K562 (cell line): Measurements from ENCODE around the gene ZDHHC8. TPM values are rescaled to one million over a fixed set of nuclear protein-coding genes. Genes with fewer than 3 reads are reported as not detected.

Experiments
- CHD1 ChIP-seq: fragments of 200-600 bp; sonication (generic); IDR thresholded peaks from one replicate; pipeline ENCODE4 v1.6.1; 2012; ENCODE audit warnings: mild to moderate bottlenecking, moderate library complexity, low read length, inconsistent platforms
- E2F4 ChIP-seq: sonication (generic); formaldehyde crosslinking; IDR thresholded peaks from 2 replicates; pipeline ENCODE4 v1.8.0; 2022; ENCODE audit warnings: mild to moderate bottlenecking, low read depth, missing genetic modification reagents
- GATAD2A ChIP-seq: fragments of 450-650 bp; IDR thresholded peaks from 2 replicates; pipeline ENCODE4 v1.6.1; 2017
- KAT7 ChIP-seq: sonication (generic); formaldehyde crosslinking; IDR thresholded peaks from 2 replicates; pipeline ENCODE4 v1.8.0; 2022; ENCODE audit warnings: missing genetic modification reagents, mild to moderate bottlenecking, borderline replicate concordance
- NR2F6 ChIP-seq: fragments of 450-650 bp; formaldehyde crosslinking; IDR thresholded peaks from 2 replicates; pipeline ENCODE4 v1.4.0; 2020; ENCODE audit warnings: mild to moderate bottlenecking
- TAF9B ChIP-seq: fragments of 450-650 bp; IDR thresholded peaks from 2 replicates; pipeline ENCODE4 v1.6.1; 2018; ENCODE audit warnings: mild to moderate bottlenecking; ENCODE audit not compliant: partially characterized antibody
- VEZF1 ChIP-seq: fragments of 200-800 bp; sonication (Bioruptor generic); IDR thresholded peaks from 2 replicates; pipeline ENCODE4 v1.6.1; 2017; ENCODE audit warnings: missing genetic modification characterization, missing compliant biosample characterization
- ZNF212 ChIP-seq: fragments of 450-650 bp; formaldehyde crosslinking; IDR thresholded peaks from 2 replicates; pipeline ENCODE4 v1.4.0; 2020; ENCODE audit warnings: mild to moderate bottlenecking
- ZNF354B ChIP-seq: fragments of 250-450 bp; sonication (Bioruptor Pico); IDR thresholded peaks from 2 replicates; pipeline ENCODE4 v1.4.0; 2020
- ZNF384 ChIP-seq: IDR thresholded peaks from 2 replicates; pipeline ENCODE4 v1.6.1; 2012; ENCODE audit warnings: low read depth, low read length, improper control_type of control experiment
- ZNF707 ChIP-seq: fragments of 250-450 bp; sonication (Bioruptor Pico); conservative IDR thresholded peaks from 2 replicates; pipeline ENCODE4 v1.8.0; 2022; ENCODE audit warnings: inconsistent platforms, mild to moderate bottlenecking, moderate library complexity
- ZNF766 ChIP-seq: fragments of 200-800 bp; sonication (Bioruptor generic); conservative IDR thresholded peaks from 2 replicates; pipeline ENCODE4 v1.6.1; 2016; ENCODE audit warnings: missing genetic modification characterization, missing compliant biosample characterization
- ZNF780A ChIP-seq: fragments of 250-450 bp; sonication (Bioruptor Pico); IDR thresholded peaks from 2 replicates; pipeline ENCODE4 v1.5.0; 2021; ENCODE audit warnings: mild to moderate bottlenecking
- ZNF79 ChIP-seq: fragments of 250-450 bp; sonication (Bioruptor Pico); IDR thresholded peaks from 2 replicates; pipeline ENCODE4 v1.4.0; 2020; ENCODE audit warnings: low read depth, mild to moderate bottlenecking, moderate library complexity
- polyA plus RNA-seq, 8 experiments: library from polyadenylated mRNA; depleted of rRNA in 4 of 8; stranded (reverse) in 5 of 8; unstranded in 3 of 8; fragments of >200 nt; fragmentation: Nextera tagmentation in 2 of 8; fragmentation: Illumina TruSeq in 1 of 8; extraction: Ambion mirVana in 2 of 8; extraction: Trizol in 1 of 8; gene quantifications; 2 replicates each; pipeline versions ENCODE4 v1.2.1 to v1.2.3, GENCODE V29; 2011 to 2014; ENCODE audit warnings: inconsistent platforms in 1 of 8, missing spikeins in 1 of 8
- total RNA-seq, 7 experiments: library from RNA; depleted of rRNA in 6 of 7; stranded (reverse); fragments of >200 nt in 6 of 7; fragmentation: Illumina TruSeq in 2 of 7; extraction: Trizol in 2 of 7; gene quantifications; 2 replicates each; pipeline versions ENCODE4 v1.2.1 to v1.2.3, GENCODE V29; 2011 to 2021; ENCODE audit warnings: low replicate concordance in 1 of 7
- TF ChIP-seq, protein P1 (sequence below): fragments of 250-450 bp; sonication (Bioruptor Pico); IDR thresholded peaks from 2 replicates; pipeline ENCODE4 v1.5.0; 2021; ENCODE audit warnings: mild to moderate bottlenecking, moderate library complexity
- TF ChIP-seq, protein P2 (sequence below), 2 experiments: fragments of 150-350 bp in 1 of 2; IDR thresholded peaks; 2 replicates each; pipeline ENCODE4 v1.6.1; 2012 to 2016; ENCODE audit warnings: low read depth in 2 of 2, low read length in 2 of 2, mild to moderate bottlenecking in 1 of 2, moderate library complexity in 1 of 2

ZDHHC8 gene
- total and polyA plus RNA-seq, 9 of the 15 experiments (the other 6 are each of a cell fraction or from before 2014, with no cell fraction given), result 0.04 to 109 (median 16.4) TPM

- TF ChIP-seq, protein P1, sequence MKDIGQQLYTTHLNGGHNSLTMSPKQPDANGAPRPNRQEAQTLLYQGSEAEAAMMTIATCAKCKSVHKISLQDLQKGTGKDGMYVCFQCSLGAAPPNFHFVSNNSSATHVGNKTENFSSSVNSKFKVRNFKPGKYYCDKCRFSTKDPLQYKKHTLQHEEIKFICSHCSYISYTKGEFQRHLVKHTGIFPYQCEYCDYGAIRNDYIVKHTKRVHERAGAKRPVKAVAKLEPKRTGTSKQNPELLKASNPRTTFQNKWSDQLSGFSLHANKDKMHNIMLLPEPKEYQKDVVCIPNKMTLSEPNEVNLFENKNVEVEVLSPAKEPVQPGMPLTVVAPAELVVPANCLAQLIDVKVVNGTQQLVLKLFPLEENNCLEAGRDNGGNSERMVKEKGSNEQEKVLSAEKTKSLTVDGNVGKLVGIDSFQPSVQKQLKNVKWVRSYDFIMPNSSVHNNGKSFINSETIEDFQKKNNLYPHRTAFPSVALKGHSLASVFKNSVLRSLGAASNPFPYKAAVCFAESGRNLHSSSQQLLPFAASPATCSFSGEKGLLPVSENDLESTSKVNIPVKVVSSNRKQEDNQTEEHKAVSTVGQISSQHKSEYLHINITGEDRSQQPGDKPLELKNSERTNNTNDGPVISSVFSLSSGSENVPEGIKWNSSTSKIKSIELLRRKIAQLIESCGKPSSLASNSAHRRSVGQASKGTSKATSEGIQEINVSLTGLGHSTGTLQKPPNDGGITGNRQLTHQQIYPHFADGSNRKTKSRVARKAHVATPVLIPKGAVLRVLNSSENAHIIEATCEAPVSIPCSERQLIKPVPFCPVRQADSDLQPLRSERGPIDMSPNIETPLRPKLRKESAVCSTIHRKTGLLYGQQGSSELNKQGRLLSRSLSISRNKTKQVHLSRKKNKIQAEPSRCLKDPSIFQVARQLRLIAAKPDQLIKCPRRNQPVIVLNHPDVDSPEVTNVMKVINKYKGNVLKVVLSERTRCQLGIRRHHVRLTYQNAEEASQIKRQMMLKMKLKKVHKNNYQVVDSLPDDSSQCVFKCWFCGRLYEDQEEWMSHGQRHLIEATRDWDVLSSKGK (CRISPR knock-in tag), result no peak
- TF ChIP-seq ZNF707 (CRISPR knock-in tag) (no peak), NR2F6 (CRISPR knock-in tag) (0 out of 2 replicates have a peak, but pooled peaks have one; percentile 77), CHD1 (peak; percentile 94), ZNF354B (CRISPR knock-in tag) (no peak), TAF9B (no peak), KAT7 (CRISPR knock-in tag) (no peak), ZNF212 (CRISPR knock-in tag) (no peak), VEZF1 (peak; percentile 95), ZNF780A (CRISPR knock-in tag) (no peak), ZNF766 (no peak), ZNF384 (0 out of 2 replicates have a peak, but pooled peaks have one; percentile 16), GATAD2A (0 out of 2 replicates have a peak, but pooled peaks have one; percentile 74), E2F4 (CRISPR knock-in tag) (no peak), ZNF79 (CRISPR knock-in tag) (no peak)
- TF ChIP-seq, protein P2, sequence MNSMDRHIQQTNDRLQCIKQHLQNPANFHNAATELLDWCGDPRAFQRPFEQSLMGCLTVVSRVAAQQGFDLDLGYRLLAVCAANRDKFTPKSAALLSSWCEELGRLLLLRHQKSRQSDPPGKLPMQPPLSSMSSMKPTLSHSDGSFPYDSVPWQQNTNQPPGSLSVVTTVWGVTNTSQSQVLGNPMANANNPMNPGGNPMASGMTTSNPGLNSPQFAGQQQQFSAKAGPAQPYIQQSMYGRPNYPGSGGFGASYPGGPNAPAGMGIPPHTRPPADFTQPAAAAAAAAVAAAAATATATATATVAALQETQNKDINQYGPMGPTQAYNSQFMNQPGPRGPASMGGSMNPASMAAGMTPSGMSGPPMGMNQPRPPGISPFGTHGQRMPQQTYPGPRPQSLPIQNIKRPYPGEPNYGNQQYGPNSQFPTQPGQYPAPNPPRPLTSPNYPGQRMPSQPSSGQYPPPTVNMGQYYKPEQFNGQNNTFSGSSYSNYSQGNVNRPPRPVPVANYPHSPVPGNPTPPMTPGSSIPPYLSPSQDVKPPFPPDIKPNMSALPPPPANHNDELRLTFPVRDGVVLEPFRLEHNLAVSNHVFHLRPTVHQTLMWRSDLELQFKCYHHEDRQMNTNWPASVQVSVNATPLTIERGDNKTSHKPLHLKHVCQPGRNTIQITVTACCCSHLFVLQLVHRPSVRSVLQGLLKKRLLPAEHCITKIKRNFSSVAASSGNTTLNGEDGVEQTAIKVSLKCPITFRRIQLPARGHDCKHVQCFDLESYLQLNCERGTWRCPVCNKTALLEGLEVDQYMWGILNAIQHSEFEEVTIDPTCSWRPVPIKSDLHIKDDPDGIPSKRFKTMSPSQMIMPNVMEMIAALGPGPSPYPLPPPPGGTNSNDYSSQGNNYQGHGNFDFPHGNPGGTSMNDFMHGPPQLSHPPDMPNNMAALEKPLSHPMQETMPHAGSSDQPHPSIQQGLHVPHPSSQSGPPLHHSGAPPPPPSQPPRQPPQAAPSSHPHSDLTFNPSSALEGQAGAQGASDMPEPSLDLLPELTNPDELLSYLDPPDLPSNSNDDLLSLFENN (IDR thresholded peaks at IDR 0.05; ENCODE audit: low read depth in 2 of 2, low read length in 2 of 2), result no peak
Observed at GRCh38 chr22:20130731-20131596, 640 bp upstream of the ZDHHC8 start (continued).
